Activated T-helper 2 cell treated with anti-CD3 and anti-CD28 coated beads, Interferon-gamma antibody, Interleukin-2, Interleukin-4, amounts not matched to agents 10 μg/mL and 5 μg/mL and 100 μg/mL, durations not matched to agents 14 hours and 24 hours and 36 hours (primary cell): ENCODE results near the gene RXYLT1. TPM values are rescaled to one million over a fixed set of nuclear protein-coding genes. Genes with fewer than 3 reads are reported as not detected.

ENCODE experiments used
- DNase-seq: peaks from one replicate; pipeline ENCODE4 v3.0.0; 2021; ENCODE audit warnings: low spot score
- H3K27ac Mint-ChIP-seq: one replicate; pipeline ENCODE4 v1.8.0; 2021; ENCODE audit warnings: mixed read lengths
- H3K27me3 Mint-ChIP-seq: one replicate; pipeline ENCODE4 v1.8.0; 2021; ENCODE audit warnings: low read depth, mixed read lengths
- H3K36me3 Mint-ChIP-seq: one replicate; pipeline ENCODE4 v1.8.0; 2021; ENCODE audit warnings: low read depth, mixed read lengths
- H3K4me1 Mint-ChIP-seq: one replicate; pipeline ENCODE4 v1.8.0; 2021; ENCODE audit warnings: low read depth, mixed read lengths
- H3K4me3 Mint-ChIP-seq: one replicate; pipeline ENCODE4 v1.8.0; 2021; ENCODE audit warnings: low read depth, mild to moderate bottlenecking, moderate library complexity, mixed read lengths
- H3K9me3 Mint-ChIP-seq: one replicate; pipeline ENCODE4 v1.8.0; 2021; ENCODE audit warnings: mixed read lengths
- intact Hi-C: fragments of 100-400 bp; cut with micrococcal nuclease; formaldehyde crosslinking; loops from one replicate; pipeline ENCODE4 v1.15.1; 2023
- total RNA-seq: library from RNA; stranded (reverse); gene quantifications from 2 replicates; pipeline ENCODE4 v1.2.3, GENCODE V29; 2022

Gene RXYLT1
- total RNA-seq, 1 donor from 2014 or later: 23.3 TPM

DNA sequence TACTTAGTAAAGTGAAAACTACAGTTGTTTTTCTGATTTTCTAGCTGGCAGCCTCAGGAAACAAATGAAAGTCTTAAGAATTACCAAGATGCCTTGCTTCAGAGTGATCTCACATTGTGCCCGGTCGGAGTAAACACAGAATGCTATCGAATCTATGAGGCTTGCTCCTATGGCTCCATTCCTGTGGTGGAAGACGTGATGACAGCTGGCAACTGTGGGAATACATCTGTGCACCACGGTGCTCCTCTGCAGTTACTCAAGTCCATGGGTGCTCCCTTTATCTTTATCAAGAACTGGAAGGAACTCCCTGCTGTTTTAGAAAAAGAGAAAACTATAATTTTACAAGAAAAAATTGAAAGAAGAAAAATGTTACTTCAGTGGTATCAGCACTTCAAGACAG, 28.9 kb downstream of the RXYLT1 start:
- no peak overlapping the region for H3K4me3 Mint-ChIP-seq
- H3K27ac Mint-ChIP-seq: no peak overlapping the region
- H3K9me3 Mint-ChIP-seq: no peaks in the 10 kb centered on the region
- peaks cover 9% of the 10 kb centered on the region for H3K4me1 Mint-ChIP-seq
- H3K27me3 Mint-ChIP-seq: no peaks in the 10 kb centered on the region
- DNase-seq: no peak
- intact Hi-C loops: no loop called here
- H3K36me3 Mint-ChIP-seq: peaks cover 14% of the 10 kb centered on the region

DNA sequence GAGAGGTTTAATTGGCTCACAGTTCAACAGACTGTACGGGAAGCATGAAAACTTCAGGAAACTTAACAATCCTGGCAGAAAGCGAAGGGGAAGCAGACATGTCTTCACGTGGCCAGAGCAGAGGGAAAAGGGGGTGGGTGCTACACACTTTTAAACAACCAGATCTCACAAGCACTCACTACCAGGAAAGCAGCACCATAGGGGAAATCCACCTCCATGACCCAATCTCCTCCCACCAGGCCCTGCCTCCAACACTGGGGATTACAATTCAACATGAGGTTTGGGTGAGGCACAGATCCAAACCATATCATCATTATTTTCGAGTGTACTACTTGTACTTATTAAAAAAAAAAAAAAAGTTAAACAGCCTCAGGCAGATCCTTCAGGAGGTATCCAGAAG, 29.9 kb downstream of the RXYLT1 start:
- H3K27me3 Mint-ChIP-seq: no peaks in the 10 kb centered on the region
- intact Hi-C loops: no loop called here
- no peak overlapping the region for H3K27ac Mint-ChIP-seq
- peaks cover 14% of the 10 kb centered on the region for H3K4me1 Mint-ChIP-seq
- H3K36me3 Mint-ChIP-seq: peaks cover 14% of the 10 kb centered on the region
- no peak overlapping the region for H3K4me3 Mint-ChIP-seq
- no peaks in the 10 kb centered on the region for H3K9me3 Mint-ChIP-seq
- no peak for DNase-seq

DNA sequence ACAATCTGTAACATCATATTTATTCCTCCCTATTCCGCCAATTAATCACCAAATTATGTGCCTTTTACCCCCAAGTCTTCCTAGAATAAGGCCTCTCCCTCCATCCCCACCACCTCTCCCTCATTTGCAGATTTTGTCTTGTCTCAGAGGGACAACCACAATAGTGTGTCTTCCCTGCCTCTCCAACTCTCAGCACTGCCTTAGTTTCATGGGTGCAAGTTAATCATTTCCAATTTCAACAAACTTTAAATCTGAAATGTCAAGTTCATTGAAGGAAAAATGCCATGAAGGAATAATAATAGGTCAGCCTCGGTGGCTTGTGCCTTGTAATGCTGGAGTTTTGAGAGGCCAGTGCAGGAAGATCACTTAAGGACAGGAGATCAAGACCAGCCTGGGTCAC, 31.6 kb downstream of the RXYLT1 start:
- peaks cover 9% of the 10 kb centered on the region for H3K36me3 Mint-ChIP-seq
- H3K4me1 Mint-ChIP-seq: peaks cover 27% of the 10 kb centered on the region
- intact Hi-C loops: loop anchor here (10.0 kb wide), 1 partner anchor 413 kb away; the partner anchor contains the start of gene KICS2
- DNase-seq: no peak
- H3K9me3 Mint-ChIP-seq: peaks cover 2% of the 10 kb centered on the region
- H3K4me3 Mint-ChIP-seq: no peak overlapping the region
- H3K27ac Mint-ChIP-seq: no peak overlapping the region
- no peaks in the 10 kb centered on the region for H3K27me3 Mint-ChIP-seq

DNA sequence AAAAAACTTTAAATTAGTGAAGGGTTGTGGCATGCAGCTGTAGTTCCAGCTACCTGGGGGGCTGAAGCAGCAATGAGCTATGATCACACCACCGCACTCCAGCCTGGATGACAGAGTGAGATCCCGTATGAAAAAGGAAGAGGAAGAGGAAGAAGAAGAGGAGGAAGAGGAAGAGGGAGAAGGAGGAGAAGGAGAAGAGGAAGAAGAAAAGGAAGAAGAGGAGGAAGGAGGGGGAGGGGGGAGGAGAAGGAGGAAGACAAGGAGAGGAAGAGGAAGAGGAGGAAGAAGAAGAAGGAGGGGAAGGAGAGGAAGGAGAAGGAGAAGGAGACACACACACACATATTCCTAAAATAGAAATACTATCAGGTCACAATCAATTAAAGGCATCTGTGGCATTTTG, 32.0 kb downstream of the RXYLT1 start:
- peaks cover 9% of the 10 kb centered on the region for H3K36me3 Mint-ChIP-seq
- H3K27me3 Mint-ChIP-seq: no peaks in the 10 kb centered on the region
- H3K9me3 Mint-ChIP-seq: peaks cover 5% of the 10 kb centered on the region
- peaks cover 27% of the 10 kb centered on the region for H3K4me1 Mint-ChIP-seq
- no peak overlapping the region for H3K27ac Mint-ChIP-seq
- no peak overlapping the region for H3K4me3 Mint-ChIP-seq
- intact Hi-C loops: loop anchor here (10.0 kb wide), 1 partner anchor 413 kb away; the partner anchor contains the start of gene KICS2
- DNase-seq: no peak

DNA sequence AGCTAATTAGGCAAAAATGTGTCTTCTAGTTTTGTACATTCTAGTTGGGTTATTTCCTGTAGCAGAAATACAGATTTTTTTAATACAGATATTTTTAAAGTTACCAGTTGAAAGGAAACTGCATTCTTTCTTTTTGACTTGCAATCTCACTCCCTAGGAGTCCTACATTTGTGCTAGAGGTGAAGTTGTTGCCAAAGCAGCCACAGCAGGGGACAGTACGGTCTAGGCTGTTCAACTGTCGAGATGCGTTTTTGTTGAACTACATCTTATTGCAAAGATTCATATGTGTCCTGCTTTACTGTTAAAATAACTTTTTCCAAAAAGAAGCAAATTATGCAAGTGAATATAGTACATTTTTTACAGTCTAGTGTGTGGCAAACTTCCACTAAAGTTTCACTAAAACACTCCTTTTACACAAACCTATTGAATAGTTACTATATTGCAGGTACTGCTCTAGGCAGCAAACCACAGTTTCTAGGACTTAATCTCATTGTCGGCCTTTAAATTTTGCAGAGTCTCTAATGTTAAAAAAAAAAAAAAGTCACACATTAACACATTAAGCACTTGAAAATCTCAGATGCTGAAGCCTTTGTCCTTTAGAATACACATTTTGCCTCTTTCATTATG, 34.5 kb downstream of the RXYLT1 start:
- no peak overlapping the region for H3K4me3 Mint-ChIP-seq
- peak overlapping the region; percentile 82 for H3K27ac Mint-ChIP-seq
- intact Hi-C loops: loop anchor here (10.0 kb wide), 1 partner anchor 411 kb away; the partner anchor contains the start of gene KICS2

DNA sequence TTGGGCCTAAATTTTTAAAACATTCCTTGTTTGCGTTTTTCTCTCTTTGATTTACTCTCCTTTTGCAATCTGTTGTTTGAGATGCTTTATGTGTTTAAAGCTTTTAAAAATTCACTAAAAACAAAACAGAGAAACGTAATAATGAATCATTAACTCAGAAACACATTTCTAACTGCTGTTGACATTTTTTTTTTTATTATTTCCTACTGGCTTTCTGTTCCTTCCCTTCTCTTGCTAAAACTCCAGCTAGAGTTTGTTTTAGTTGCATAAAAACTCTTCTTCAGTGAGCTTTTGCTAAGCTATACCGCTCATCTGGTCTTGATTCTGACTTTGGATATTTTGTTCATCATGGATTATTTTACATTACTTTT, 35.8 kb downstream of the RXYLT1 start:
- intact Hi-C loops: loop anchor here (10.0 kb wide), 1 partner anchor 409 kb away; the partner anchor contains the start of gene KICS2
- no peak overlapping the region for H3K4me3 Mint-ChIP-seq
- peaks cover 32% of the 10 kb centered on the region for H3K9me3 Mint-ChIP-seq

More for the DNA sequence above, 34.5 kb downstream of the RXYLT1 start:
- peaks cover 10% of the 10 kb centered on the region for H3K36me3 Mint-ChIP-seq
- peaks cover 21% of the 10 kb centered on the region for H3K9me3 Mint-ChIP-seq
- no peak for DNase-seq
- H3K27me3 Mint-ChIP-seq: peaks cover 3% of the 10 kb centered on the region
- H3K4me1 Mint-ChIP-seq: peaks cover 34% of the 10 kb centered on the region

DNA sequence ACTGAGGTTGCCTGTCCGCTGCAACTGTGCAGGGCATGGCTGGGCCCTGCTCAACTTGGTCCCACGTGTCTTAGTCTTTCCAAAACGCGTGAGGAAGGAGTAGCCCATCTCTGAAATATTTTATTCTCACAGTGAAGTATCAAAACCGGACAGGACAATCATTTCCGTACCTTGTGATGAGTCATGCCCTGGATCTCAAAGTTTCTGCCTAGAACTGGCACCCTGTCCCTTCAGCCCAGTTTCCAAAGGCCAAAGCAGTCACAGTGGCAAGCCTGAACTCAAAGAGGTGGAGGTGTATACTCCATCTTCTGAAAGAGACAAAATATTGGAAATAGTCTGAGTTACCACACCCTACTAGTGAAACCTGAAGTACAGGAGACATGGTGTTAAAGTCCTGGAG, 36.3 kb downstream of the RXYLT1 start:
- peak overlapping the region; percentile 77 for H3K27ac Mint-ChIP-seq
- peaks cover 32% of the 10 kb centered on the region for H3K9me3 Mint-ChIP-seq
- H3K36me3 Mint-ChIP-seq: peaks cover 14% of the 10 kb centered on the region
- no peak for DNase-seq
- intact Hi-C loops: loop anchor here (10.0 kb wide), 1 partner anchor 409 kb away; the partner anchor contains the start of gene KICS2
- peaks cover 29% of the 10 kb centered on the region for H3K4me1 Mint-ChIP-seq
- no peak overlapping the region for H3K4me3 Mint-ChIP-seq
- H3K27me3 Mint-ChIP-seq: peaks cover 7% of the 10 kb centered on the region

More for the DNA sequence above, 35.8 kb downstream of the RXYLT1 start:
- Mint-ChIP-seq H3K36me3 (peaks cover 14% of the 10 kb centered on the region), H3K4me1 (peaks cover 29% of the 10 kb centered on the region), H3K27me3 (peaks cover 7% of the 10 kb centered on the region), H3K27ac (peak overlapping the region; percentile 77)
- DNase-seq: no peak

DNA sequence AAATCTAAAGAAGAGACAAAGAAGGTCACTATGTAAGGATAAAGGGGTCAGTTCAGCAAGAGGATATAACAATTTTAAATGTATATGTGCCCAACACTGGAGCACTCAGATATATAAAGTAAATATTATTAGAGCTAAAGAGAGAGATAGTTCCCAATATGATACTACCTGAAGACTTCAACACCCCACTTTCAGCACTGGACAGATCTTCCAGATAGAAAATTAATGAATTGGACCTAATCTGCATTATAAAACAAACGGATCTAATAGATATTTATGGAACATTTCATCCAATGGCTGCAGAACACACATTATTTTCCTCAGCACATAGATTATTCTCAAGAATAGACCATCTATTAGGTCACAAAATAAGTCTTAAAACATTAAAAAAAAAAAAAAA, 40.7 kb downstream of the RXYLT1 start:
- H3K4me1 Mint-ChIP-seq: peaks cover 20% of the 10 kb centered on the region
- H3K4me3 Mint-ChIP-seq: no peak overlapping the region
- H3K27ac Mint-ChIP-seq: no peak overlapping the region
- H3K9me3 Mint-ChIP-seq: peaks cover 32% of the 10 kb centered on the region
- H3K27me3 Mint-ChIP-seq: peaks cover 19% of the 10 kb centered on the region
- intact Hi-C loops: no loop called here
- no peak for DNase-seq
- H3K36me3 Mint-ChIP-seq: peaks cover 19% of the 10 kb centered on the region

DNA sequence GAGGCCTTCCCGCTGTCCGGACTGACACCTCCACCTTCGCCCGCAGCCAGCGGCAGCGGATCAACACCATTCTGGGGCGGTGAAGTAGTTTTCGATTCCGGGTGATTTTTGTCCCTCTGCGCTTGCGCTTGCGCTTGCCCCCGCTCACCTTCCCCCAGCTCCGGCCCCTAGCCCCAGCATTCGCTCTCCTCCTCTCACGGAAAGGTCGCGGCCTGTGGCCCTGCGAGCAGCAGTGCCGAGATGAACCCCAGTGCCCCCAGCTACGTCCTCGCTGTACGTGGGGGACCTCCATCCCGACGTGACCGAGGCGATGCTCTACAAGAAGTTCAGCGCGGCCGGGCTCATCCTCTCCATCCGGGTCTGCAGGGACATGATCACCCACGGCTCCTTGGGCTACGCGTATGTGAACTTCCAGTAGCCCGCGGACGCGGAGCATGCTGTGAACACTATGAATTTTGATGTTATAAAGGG, 42.1 kb downstream of the RXYLT1 start:
- Mint-ChIP-seq H3K9me3 (peaks cover 27% of the 10 kb centered on the region), H3K27ac (peak overlapping the region; percentile 33), H3K27me3 (peaks cover 19% of the 10 kb centered on the region), H3K36me3 (peaks cover 19% of the 10 kb centered on the region), H3K4me3 (peak overlapping the region; percentile 84), H3K4me1 (peaks cover 11% of the 10 kb centered on the region)
- no peak for DNase-seq
- intact Hi-C loops: no loop called here

DNA sequence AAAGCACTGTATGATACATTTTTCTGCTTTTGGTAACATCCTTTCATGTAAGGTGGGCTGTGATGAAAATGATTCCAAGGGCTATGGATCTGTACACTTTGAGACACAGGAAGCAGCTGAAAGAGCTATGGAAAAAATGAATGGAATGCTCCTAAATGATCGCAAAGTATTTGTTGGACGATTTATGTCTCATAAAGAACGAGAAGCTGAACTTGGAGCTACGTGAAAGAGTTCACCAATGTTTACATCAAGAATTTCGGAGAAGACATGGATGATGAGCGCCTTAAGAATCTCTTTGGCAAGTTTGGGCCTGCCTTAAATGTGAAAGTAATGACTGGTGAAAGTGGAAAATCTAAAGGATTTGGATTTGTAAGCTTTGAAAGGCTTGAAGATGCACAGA, 42.6 kb downstream of the RXYLT1 start:
- Mint-ChIP-seq H3K27ac (no peak overlapping the region), H3K4me3 (peak overlapping the region; percentile 84), H3K4me1 (peaks cover 6% of the 10 kb centered on the region), H3K36me3 (peaks cover 19% of the 10 kb centered on the region), H3K27me3 (peaks cover 19% of the 10 kb centered on the region), H3K9me3 (peaks cover 21% of the 10 kb centered on the region)
- intact Hi-C loops: no loop called here
- no peak for DNase-seq

DNA sequence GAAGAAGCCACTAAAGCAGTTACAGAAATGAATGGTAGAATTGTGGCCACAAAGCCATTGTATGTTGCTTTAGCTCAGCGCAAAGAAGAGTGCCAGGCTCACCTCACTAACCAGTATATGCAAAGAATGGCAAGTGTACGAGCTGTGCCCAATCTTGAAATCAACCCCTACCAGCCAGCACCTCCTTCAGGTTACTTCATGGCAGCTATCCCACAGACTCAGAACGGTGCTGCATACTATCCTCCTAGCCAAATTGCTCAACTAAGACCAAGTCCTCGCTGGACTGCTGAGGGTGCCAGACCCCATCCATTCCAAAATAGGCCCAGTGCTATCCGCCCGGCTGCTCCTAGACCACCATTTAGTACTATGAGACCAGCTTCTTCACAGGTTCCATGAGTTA, 43.3 kb downstream of the RXYLT1 start:
- Mint-ChIP-seq H3K9me3 (peaks cover 20% of the 10 kb centered on the region), H3K4me1 (peaks cover 5% of the 10 kb centered on the region), H3K4me3 (no peak overlapping the region), H3K27ac (no peak overlapping the region), H3K36me3 (peaks cover 19% of the 10 kb centered on the region), H3K27me3 (peaks cover 19% of the 10 kb centered on the region)
- intact Hi-C loops: no loop called here
- no peak for DNase-seq

DNA sequence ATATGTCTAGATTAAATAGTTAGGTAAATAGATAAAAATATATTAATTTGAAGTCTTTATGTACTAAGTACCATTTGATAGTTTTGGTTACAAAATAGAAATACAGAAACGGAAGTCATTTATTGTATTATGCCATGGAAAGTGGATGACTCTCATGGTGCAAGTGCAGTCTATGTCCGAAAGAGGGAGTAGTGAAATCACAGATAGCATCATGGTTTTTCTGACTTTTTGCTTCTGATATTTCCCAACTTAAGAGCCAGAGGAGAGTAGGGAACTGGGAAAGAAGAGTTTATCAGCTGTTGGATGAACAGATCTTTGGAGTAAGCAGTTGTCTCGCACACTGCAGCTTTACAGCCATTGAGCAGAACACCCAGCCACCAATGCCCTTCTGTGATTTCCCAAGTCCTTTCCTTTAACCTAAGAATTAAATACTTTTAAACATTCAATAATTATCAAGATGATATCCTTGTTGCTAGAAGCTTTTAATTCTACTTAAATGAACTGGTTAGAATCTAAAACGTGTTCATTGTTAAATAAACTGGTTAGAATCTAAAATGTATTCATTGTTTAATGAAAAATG, 46.4 kb downstream of the RXYLT1 start:
- DNase-seq: no peak
- intact Hi-C loops: no loop called here
- Mint-ChIP-seq H3K27me3 (peaks cover 27% of the 10 kb centered on the region), H3K27ac (no peak overlapping the region), H3K4me1 (peaks cover 5% of the 10 kb centered on the region), H3K9me3 (no peaks in the 10 kb centered on the region), H3K4me3 (no peak overlapping the region), H3K36me3 (peaks cover 5% of the 10 kb centered on the region)

DNA sequence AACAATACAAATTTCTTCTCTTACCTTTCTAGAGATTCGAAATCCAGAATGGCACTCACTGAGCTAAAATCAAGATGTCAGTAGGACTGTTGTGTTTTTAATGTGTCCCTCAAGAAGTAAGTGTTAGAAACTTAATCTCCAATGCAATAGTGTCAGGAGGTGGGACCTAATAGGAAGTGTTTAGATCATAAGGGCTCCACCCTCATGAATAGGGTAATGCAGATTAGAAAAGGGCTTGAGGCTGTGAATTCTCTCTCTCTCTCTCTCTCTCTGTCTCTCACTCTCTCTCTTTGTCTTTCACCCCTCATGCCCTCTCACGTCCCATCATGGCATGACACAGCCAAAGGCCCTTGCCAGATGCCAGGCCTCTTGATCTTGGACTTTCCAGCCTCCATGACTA, 49.2 kb downstream of the RXYLT1 start:
- intact Hi-C loops: no loop called here
- Mint-ChIP-seq H3K36me3 (no peaks in the 10 kb centered on the region), H3K27ac (no peak overlapping the region), H3K27me3 (peaks cover 24% of the 10 kb centered on the region), H3K9me3 (no peaks in the 10 kb centered on the region), H3K4me3 (no peak overlapping the region), H3K4me1 (no peaks in the 10 kb centered on the region)
- DNase-seq: no peak
